OCI-LY3 (cell line): ENCODE measurements around the gene OR5C1.

Experiments
- H2AFZ ChIP-seq: fragments of 200-600, 300-600 bp; shearing (Covaris generic); 2 replicates; pipeline ENCODE4 v1.6.0; 2014; ENCODE audit warnings: antibody characterized with exemption, low read depth, low read length
- H3K27ac ChIP-seq: fragments of 200-600, 300-600 bp; sonication (generic); 2 replicates; pipeline ENCODE4 v1.5.1; 2014; ENCODE audit warnings: mild to moderate bottlenecking, low read length, moderate library complexity, mixed read lengths
- H3K27me3 ChIP-seq: fragments of 200-600, 300-600 bp; sonication (generic); 2 replicates; pipeline ENCODE4 v1.6.1; 2014; ENCODE audit warnings: low read depth, low read length, mixed read lengths
- H3K36me3 ChIP-seq: fragments of 200-600, 300-600 bp; sonication (generic); replicated peaks from 2 replicates; pipeline ENCODE3; 2014; ENCODE audit warnings: low read depth, low read length, mixed read lengths
- H3K4me1 ChIP-seq: fragments of 300-600, 200-600 bp; sonication (generic); 2 replicates; pipeline ENCODE4 v1.6.1; 2014; ENCODE audit warnings: low read length, mixed read lengths
- H3K4me2 ChIP-seq: fragments of 200-600, 300-600 bp; sonication (generic); 2 replicates; pipeline ENCODE4 v1.6.1; 2014; ENCODE audit warnings: low read length, mixed read lengths
- H3K4me3 ChIP-seq: fragments of 300-600, 200-600 bp; sonication (generic); 2 replicates; pipeline ENCODE4 v1.5.1; 2014; ENCODE audit warnings: antibody characterized with exemption, mild to moderate bottlenecking, low read length, moderate library complexity
- H3K79me2 ChIP-seq: fragments of 300-600, 200-600 bp; shearing (Covaris generic); 2 replicates; pipeline ENCODE4 v1.6.1; 2014; ENCODE audit warnings: mild to moderate bottlenecking, low read length, mixed read lengths
- H3K9ac ChIP-seq: fragments of 300-600, 200-600 bp; shearing (Covaris generic); 2 replicates; pipeline ENCODE4 v1.6.0; 2014; ENCODE audit warnings: mild to moderate bottlenecking, low read length, moderate library complexity
- H3K9me3 ChIP-seq: fragments of 200-600, 300-600 bp; shearing (Covaris generic); 2 replicates; pipeline ENCODE4 v1.6.1; 2014; ENCODE audit warnings: low read length, mixed read lengths; ENCODE audit not compliant: insufficient read depth
- H4K20me1 ChIP-seq: fragments of 200-600, 300-600 bp; sonication (generic); 2 replicates; pipeline ENCODE4 v1.6.1; 2016; ENCODE audit warnings: low read length, mixed read lengths; ENCODE audit not compliant: insufficient read depth
- CTCF ChIP-seq: fragments of 200-600, 300-600 bp; sonication (generic); IDR thresholded peaks from 2 replicates; pipeline ENCODE4 v1.5.1; 2014; ENCODE audit warnings: antibody characterized with exemption, low read length, low read depth
- EZH2phosphoT487 ChIP-seq: fragments of 200-600 bp; shearing (Covaris generic); IDR thresholded peaks from 2 replicates; pipeline ENCODE4 v1.6.1; 2018; ENCODE audit warnings: antibody characterized with exemption, mixed run types, low read depth

Gene OR5C1

GRCh38 chr9:122777052-122777451 lies 11.7 kb upstream of the OR5C1 start:
- Histone ChIP-seq H3K79me2 (no peaks in the 10 kb centered on the region), H3K27ac (no peak overlapping the region), H2AFZ (no peak overlapping the region), H3K36me3 (no peaks in the 10 kb centered on the region), H3K9me3 (no peaks in the 10 kb centered on the region), H3K4me1 (no peaks in the 10 kb centered on the region), H3K4me3 (no peak overlapping the region), H3K27me3 (0 out of 2 replicates have a peak, but pooled peaks cover 7% of the 10 kb centered on the region), H3K4me2 (no peak overlapping the region), H3K9ac (no peak overlapping the region), H4K20me1 (no peaks in the 10 kb centered on the region)
- TF ChIP-seq EZH2phosphoT487 (no peak), CTCF (no peak)

- no peaks in the 10 kb centered on the region for H3K4me1 ChIP-seq
- H2AFZ ChIP-seq: no peak overlapping the region
- no peak overlapping the region for H3K4me3 ChIP-seq
- no peak overlapping the region for H3K4me2 ChIP-seq
- 0 out of 2 replicates have a peak, but pooled peaks cover 7% of the 10 kb centered on the region for H3K27me3 ChIP-seq
- H3K79me2 ChIP-seq: no peaks in the 10 kb centered on the region
- H3K9ac ChIP-seq: no peak overlapping the region
- TF ChIP-seq CTCF: no peak
- no peak for TF ChIP-seq EZH2phosphoT487
- H3K36me3 ChIP-seq: no peaks in the 10 kb centered on the region
- no peak overlapping the region for H3K27ac ChIP-seq
- no peaks in the 10 kb centered on the region for H3K9me3 ChIP-seq
- H4K20me1 ChIP-seq: no peaks in the 10 kb centered on the region
Measured at GRCh38 chr9:122777935-122778627, 10.7 kb upstream of the OR5C1 start.

- Histone ChIP-seq H3K27me3 (0 out of 2 replicates have a peak, but pooled peaks cover 7% of the 10 kb centered on the region), H2AFZ (no peak overlapping the region), H3K9me3 (no peaks in the 10 kb centered on the region), H3K4me3 (no peak overlapping the region), H4K20me1 (no peaks in the 10 kb centered on the region), H3K27ac (no peak overlapping the region), H3K4me1 (no peaks in the 10 kb centered on the region), H3K79me2 (no peaks in the 10 kb centered on the region), H3K4me2 (no peak overlapping the region), H3K9ac (no peak overlapping the region), H3K36me3 (no peaks in the 10 kb centered on the region)
- no peak for TF ChIP-seq CTCF
- no peak for TF ChIP-seq EZH2phosphoT487
Measured at GRCh38 chr9:122779181-122779580, 9.6 kb upstream of the OR5C1 start.

GRCh38 chr9:122780026-122780425 lies 8.7 kb upstream of the OR5C1 start:
- H3K4me3 ChIP-seq: no peak overlapping the region
- no peak overlapping the region for H3K9ac ChIP-seq
- no peaks in the 10 kb centered on the region for H3K4me1 ChIP-seq
- no peaks in the 10 kb centered on the region for H4K20me1 ChIP-seq
- no peak overlapping the region for H3K4me2 ChIP-seq
- TF ChIP-seq CTCF: no peak
- no peak for TF ChIP-seq EZH2phosphoT487
- H2AFZ ChIP-seq: no peak overlapping the region
- H3K79me2 ChIP-seq: no peaks in the 10 kb centered on the region
- 0 out of 2 replicates have a peak, but pooled peaks cover 7% of the 10 kb centered on the region for H3K27me3 ChIP-seq
- no peaks in the 10 kb centered on the region for H3K36me3 ChIP-seq
- H3K27ac ChIP-seq: no peak overlapping the region
- no peaks in the 10 kb centered on the region for H3K9me3 ChIP-seq
